CD4-positive, alpha-beta T cell treated with Interleukin-6 at 100 ng/mL for 8 hours (primary cell): ENCODE results near the gene RPA1.
"Not testable (repeated sequence)": the region's sequence is repeated elsewhere in the genome, so short reads cannot be mapped to it uniquely, and the experiment has no call there.

ENCODE experiments used
- DNase-seq: peaks from one replicate; pipeline ENCODE4 v3.0.0-alpha.2; 2020; ENCODE audit warnings: mixed read lengths, low spot score

The RPA1 gene

GRCh38 chr17:1880851-1881630, 51.2 kb downstream of the RPA1 start:
- no peak for DNase-seq

GRCh38 chr17:1882836-1883235, 53.0 kb downstream of the RPA1 start:
- peak; percentile 23 for DNase-seq

DNA sequence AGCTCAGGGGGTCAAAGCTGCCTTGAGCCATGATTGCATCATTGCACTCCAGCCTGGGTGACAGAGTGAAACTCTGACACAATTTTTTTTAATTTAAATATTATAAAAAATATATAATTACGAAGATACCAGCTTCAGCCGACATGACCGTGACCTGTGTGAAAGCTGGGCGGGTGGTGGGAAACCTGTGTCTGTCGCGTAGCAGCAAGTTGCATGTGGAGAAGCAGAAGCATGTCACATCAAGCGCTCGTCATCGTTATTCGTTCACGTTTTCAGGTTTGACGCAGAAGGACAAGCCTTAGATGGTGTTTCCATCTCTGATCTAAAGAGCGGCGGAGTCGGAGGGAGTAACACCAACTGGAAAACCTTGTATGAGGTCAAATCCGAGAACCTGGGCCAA, 53.7 kb downstream of the RPA1 start:
- DNase-seq, result no peak

- no peak for DNase-seq
Observed at GRCh38 chr17:1888741-1889140, 58.9 kb downstream of the RPA1 start.

DNA sequence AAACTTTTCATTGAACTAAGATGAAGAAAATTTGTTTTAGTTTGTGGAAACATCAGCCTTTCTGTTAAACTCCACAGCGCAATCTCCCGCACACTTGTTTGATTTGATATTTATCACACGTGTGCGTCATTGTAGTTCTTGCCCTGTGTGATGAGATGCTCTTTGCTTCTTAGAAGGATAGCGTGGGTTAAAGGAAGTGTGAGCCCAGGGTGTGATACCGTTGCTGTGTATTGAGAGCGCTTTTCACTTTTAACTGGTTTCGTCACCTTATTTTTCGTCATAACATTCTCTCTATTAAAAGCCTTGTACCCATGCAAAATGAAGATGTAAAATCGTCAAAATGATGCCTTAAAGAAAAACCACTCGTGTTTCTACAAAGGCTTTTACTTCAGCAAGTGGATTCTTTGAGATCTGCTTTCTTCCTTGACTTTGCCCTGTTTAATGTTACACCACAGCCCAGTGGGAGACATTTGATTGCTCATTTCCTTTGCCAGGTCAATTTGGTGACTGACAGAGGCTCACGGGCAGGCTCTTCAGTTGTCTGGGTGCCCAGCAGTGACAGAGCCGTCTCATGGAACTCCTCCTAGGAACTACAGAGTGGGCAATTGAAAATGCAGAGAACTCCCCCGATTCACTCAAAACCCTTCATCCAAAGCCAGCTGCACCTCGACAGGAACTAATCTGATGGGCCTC, 61.1 kb downstream of the RPA1 start:
- peak; percentile 5 for DNase-seq

- no peak for DNase-seq
Observed at GRCh38 chr17:1894753-1895339, 65.0 kb downstream of the RPA1 start.

DNA sequence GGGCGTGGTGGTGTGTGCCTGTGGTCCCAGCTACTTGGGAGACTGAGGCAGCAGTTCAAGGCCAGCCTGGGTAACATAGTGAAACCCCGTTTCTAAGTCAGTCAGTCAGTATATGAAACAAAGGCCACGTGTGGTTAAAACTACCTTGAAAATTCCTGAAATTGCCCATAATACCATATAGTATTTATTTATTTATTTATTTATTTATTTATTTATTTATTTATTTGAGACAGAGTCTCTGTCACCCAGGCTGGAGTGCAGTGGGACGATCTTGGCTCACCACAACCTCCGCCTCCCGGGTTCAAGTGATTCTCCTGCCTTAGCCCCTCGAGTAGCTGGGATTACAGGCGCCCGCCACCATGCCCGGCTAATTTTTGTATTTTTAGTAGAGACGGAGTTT, 65.7 kb downstream of the RPA1 start:
- not testable (repeated sequence) for DNase-seq

GRCh38 chr17:1896243-1897104, 66.7 kb downstream of the RPA1 start:
- DNase-seq, result no peak

DNA sequence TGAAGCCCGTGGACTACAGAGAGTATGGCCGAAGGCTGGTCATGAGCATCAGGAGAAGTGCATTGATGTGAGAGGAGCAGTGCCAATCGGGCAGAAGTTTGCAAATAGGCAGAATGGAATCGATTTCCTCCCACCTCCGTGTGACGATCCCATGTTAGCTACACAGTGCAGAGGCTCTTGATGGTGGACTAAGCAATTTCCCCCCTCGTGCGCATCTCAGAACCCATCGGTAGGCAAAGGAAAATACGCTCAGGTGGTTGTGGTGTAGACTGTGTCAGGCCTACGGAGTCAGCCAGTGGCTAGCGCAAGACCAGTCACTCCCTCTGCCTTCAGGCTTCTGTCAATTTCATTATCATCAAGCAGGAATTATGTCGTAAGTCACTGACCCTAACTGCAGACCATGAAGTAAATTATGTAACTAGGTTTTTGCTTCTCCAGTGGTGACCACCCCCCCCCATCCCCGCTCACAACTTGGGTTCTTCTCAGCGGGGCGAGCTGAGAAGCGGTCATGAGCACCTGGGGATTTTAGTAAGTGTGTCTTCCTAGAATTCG, 67.4 kb downstream of the RPA1 start:
- no peak for DNase-seq

DNA sequence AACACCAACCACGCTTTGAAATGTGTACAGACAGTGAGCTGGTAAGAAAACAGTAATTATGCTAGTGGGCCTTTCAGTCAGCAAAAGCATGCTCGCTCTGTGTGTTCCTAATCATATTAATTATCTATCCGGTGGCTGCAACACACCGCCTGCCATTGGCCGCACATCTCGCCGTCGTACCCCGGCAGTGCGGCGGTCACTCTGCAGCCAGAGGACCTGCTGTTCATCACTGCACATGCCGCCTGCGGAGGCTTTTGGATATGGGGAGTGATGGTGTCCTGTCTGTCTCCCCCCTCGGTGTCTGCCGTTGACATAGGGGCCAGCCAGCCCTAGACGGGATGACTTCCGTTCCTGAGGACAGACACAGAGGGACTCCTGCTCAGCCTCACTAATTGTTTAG, 68.5 kb downstream of the RPA1 start:
- no peak for DNase-seq

DNA sequence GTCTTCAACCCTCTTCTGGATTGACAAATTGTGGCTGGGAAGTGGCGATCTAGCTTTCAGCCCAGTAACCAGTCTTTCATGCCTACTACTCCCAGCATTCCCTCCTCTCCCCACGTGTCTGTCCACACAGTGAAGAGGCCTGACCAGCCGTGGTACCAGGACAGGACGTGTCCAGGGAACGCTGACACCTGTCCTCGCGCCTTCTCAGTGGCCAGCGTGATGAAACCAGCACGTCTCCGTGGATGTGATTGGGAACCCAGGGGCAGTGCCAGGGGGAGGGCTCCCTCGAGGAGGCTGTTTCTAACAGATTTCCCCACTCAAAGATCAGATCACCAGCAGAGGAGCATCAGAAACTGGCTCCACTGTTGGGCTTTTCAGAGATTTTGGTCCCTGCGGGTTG, 69.1 kb downstream of the RPA1 start:
- no peak for DNase-seq

DNA sequence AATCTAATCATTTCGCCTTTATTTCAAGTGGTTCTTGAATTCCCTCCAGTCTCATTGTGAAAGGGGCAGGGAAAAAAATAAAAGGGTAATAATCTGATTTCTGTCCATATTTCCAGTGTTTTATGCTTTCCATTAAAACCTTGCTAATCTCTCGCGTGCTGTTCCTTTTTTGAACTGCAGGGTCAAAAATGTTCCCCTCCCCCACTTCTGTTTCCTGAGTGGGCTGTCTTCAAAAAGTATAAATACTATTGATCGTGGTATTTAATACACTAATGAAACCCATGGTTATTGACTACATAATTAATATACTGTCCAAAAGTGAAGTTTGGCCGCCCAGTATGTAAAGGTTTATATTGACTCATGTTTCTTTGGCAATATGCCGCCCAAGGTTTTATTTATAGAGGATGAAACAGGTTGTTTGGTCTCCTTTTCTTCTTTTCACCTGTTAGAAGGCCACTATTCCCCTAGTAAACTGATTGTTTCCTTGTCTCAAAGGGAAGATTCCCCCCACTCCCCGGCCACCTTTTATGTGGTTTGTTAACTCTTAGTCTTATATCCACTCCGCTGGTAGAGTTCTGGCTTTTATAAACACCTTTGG, 69.7 kb downstream of the RPA1 start:
- DNase-seq, result no peak

DNA sequence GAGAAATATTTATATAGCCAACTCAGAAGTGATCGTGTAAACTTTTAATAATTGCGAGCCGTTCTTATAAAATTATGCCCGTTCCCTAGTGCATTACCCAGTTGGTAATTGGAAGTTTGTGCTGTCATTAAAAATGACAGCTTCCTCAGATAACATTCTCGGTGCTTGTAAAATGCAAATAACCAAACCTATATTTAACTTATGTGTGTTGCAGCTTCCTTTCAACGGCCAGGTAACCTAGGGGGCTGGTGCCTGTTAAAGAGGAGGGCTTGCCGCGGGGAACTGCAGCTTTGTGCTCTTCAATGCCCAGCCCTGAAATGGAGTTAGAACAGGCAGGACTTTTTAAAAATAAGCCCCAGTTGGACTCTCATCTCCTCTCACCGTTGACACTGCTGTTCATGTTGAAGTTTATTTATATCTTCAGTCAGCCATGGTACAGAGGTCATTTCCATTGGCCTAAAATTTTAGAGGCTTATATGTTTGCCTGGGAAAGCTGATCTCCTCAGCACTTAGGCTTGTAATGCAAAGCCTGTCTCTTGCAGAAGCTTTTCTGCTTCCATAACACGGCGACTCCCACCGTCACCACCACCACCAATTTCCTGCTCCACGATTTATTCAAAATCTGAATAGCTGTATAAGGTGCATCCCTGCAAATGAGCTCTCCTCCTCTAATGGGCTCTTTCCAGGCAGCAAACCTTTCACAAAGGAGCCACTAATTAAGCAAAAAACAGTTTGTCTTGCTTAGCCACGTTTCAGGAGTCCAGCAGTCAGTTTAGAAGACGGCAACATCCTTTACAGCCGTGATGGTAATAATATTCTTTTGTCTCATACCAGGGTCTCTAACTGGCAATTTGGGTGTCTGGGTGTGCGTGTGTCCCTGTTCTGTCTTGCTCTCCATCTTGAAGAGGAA, 74.7 kb downstream of the RPA1 start:
- no peak for DNase-seq

DNA sequence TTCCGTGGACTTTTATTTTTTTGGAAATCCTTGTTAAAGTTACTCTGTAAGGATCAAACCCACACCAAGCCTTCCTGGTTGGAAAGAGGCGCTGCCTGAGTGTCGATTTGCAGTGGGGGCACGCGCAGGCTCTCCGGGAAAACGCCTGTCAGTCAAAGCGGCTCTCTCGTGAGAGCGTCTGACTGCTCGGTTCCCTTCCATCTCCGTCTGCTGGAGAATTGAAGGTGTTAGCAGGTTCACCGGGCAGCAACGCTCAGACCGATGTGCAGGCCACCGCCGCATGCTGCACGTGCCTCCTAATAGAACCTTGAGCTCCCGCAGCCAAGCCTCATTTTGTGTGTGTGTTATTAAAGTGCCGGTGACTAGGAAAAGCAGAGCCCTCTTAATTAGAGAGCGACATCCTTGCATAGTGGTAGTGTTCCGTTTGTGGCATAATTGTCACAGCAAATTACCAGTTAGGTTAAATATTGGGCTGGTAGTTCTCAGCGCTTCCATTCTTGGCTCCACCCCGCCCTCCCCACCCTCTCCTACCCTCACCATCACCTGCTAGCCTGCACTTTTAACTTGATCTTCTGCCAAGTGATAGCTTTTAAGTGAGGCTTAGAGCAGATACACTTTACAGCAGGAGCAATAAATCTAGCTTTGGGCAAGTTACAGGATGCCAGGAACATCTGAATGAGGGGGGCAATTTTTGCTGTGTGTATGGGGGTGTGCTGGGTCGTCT, 75.5 kb downstream of the RPA1 start:
- no peak for DNase-seq

GRCh38 chr17:1906662-1907101, 76.9 kb downstream of the RPA1 start:
- DNase-seq, result no peak

DNA sequence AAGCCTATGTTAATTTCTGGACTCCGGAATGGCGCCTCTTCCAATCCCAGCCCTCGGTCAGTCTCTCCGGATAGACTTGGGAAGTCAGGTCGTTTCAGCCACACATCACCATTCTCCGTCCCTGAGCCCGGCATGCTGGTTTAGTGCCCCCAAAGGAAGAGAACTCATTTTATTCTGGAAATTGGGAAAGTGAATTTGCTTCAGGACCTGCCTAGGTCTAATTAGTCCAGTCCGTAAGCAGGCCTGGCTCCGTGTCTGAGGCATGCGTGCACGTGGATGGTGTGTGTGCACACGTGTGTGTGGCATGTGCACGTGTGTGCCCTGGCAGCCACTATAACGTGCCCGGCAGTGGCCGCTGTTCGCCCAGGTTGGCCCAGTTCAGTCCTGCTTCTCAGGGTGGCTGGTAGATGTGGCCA, 77.4 kb downstream of the RPA1 start:
- DNase-seq, result no peak

DNA sequence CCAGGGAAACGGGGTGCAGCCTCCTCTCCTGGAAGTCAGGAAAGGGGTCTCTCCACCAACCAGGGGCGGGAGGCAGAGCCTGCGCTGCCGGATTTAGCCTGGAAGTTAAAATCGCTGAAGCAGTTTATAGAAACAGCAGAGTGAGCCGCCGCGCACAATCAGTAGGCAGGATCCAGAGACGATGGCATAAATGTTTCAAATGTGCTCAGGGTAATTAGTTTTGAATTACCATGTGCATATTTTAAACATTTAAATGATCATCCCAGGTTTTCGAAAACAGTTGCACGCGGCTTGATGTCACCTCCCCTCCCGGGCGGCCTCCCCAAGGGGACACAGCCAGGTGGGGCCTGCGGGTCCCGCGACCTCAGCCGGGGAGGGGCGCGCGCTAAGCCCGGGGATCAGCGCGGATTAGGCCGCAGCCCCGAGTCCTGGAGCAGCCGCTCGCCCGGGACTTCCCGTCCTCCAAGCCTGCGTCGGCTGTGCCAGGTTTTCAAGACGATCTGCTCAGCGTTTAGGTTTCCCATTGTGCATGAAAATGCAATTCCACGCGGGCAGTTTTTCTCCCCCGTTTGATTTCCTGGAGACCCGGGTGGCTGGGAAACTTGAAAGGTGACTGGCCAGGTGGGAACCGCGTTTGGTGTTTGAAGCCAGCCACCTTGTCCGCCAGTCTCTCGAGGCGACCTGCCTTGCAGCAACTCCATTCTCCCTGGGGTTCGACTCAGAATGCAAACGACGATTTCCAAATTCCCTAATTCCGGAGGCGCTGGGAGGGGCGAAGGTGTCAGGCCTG, 78.3 kb downstream of the RPA1 start:
- no peak for DNase-seq

DNA sequence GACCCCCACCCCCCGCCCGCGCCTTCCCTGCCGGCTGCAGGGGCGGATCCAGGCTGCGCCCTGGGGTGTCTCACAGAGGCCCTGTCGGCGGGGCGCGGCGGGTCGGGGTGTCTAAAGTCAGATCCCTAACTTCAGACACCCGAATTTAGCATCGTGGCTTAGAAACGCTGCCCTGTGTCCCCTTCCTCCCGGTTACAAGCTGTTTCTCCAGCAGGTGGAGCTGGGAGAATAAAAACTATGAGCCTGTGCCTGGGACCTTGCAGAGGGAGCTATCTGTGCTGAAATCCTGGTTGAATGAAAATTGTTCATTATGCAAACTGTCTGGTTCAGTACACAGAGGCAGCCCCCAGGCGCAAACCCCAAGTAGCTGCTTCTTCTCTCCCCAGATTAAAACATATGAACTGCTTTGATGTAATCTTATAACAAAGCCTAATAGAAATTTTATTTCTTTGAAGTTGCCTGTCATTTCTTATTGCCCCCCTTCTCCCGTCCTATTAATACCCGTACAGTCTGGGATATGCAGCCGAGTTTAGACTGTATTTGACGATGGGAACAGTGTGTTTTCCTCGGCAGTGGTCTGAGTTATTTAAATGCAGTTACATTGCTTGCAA, 79.0 kb downstream of the RPA1 start:
- DNase-seq, result peak; percentile 18

GRCh38 chr17:1909985-1910384, 80.2 kb downstream of the RPA1 start:
- no peak for DNase-seq
